Smooth muscle cell of trachea (primary cell): ENCODE data around the gene GLYATL1B. TPM values are rescaled to one million over a fixed set of nuclear protein-coding genes. Genes with fewer than 3 reads are reported as not detected.

ENCODE experiments used
- total RNA-seq: library from RNA; depleted of rRNA; stranded (reverse); fragments of >200 nt; gene quantifications from 2 replicates; pipeline ENCODE4 v1.2.1, GENCODE V29; 2014

GLYATL1B gene
- total RNA-seq, result not detected in 2 replicates

GRCh38 chr11:59086007-59086406 is at the start of gene GLYATL1B:
GLYATL1B (plus strand) TSS chr11:59086307; CDS start chr11:59086307, 0 bp downstream.

DNA sequence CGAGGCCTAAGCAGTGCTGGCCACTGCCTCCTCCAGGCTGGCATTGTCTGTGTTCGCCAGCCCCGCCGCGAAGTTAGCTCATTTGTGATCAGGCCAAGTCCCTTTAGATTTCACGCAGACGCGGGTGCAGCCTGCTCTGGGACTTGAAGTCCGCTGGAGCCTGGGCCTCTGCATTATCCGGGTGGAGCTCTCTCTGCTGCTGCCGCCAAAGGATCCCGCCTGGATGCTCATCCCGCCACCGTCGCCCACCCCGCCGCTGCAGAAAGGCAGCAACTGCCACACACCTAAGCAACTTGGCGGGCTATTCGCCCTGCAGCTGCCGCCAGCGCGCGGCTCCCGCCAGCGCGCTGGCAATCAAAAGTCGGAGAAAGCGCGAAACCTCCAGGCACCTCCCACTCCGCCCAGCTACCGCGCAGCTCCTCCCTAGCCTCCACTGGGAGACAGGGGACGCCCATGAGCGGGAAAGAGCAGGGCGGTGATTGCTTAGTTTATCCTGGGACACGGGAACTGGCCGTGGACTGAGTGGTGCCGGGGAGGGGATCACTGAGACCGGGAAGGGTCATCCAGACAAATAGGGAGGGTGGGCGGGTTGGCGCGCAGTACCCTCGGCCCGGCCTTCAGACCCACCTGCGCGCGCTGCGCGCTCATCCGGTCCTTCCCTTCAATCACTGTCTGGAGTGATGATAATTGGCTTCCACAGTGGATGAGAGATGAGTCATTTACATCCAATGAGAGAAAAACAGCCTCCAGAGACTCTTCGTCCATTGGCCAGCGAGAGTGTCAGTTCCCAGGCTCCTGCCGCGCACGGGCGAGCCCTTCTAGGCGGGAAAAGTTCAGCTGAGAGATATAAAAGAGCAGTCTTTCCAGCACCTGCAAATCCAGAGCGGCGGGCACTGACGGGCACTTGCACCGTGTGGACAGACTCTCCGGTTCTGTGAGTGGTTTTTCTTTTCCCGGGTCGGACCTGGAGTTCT is 20.5 kb downstream of the GLYATL1B start, which contains the start of gene FAM111B:
FAM111B (plus strand) TSS at position 875 of the 974 bp plus-strand sequence. CDS start 2,389 bp downstream, outside the sequence.

DNA sequence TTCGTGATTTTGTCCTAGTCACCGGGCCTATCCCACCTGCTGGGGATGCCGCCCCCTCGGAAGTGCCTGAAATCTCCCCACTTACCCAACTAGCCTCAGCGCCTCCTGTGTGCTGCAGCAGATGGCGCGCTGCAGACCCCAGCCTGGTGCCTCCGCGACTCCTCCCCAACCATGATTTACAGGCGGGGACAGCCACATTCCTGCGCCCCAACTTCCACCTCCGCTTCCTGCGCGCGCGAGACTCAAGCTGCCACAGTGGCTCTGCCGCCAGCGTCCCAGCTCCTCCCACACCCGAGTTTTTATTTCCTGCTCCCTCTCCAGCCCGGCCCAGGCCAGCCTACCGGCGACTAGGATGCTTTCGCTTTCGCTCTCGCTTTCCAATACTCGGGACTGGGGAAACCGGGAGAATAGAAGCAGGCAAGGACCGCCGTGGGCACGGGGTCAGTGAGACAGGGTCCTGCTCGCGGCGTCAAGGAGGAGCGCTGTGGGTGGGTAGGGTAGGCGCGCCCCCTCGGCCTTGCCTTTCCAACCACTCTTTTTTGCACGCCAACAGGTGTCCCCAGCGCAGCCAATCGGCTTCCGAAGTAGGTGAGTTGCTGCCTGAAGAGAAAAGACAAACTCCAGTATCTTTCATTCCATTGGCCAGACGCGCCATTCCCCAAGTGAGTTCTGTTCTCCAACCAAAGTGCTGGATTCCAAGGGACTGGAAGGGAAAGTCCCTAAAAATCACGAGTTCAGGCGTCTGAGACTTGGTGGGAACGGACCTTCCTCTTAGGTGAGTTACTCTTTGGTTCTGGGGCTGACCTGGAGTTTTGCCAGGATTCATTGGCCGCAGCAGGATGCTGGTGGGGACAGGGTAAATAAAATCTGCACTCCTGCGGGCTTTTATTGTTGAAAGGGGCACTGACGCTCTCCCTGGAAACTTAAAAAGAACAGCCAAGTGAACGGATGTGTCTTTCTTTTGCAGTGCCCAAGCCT is 56.7 kb downstream of the GLYATL1B start, which contains the start of gene FAM111A:
FAM111A (plus strand) TSS at position 327 of the 978 bp plus-strand sequence. CDS start 6,017 bp downstream, outside the sequence.

Other genes with a start within 250 kb of the GLYATL1B start
- gene GLYATL2, start 241.6 kb upstream of the GLYATL1B start, total RNA-seq, result 1.7 and 5.5 TPM in 2 replicates
- gene GLYATL1, start 146.8 kb upstream of the GLYATL1B start, total RNA-seq, result 0.33 and 1.2 TPM in 2 replicates
- 0.17 and 8.7 TPM in 2 replicates for gene FAM111B, start 20.9 kb downstream of the GLYATL1B start, total RNA-seq
- gene FAM111A, start 56.5 kb downstream of the GLYATL1B start, total RNA-seq, result 36.1 and 62.7 TPM in 2 replicates
- gene DTX4, start 85.8 kb downstream of the GLYATL1B start, total RNA-seq, result 4.4 and 9.3 TPM in 2 replicates
- not detected in 2 replicates for gene MPEG1, start 126.6 kb downstream of the GLYATL1B start, total RNA-seq